Muscle layer of colon (tissue), 2 donors: ENCODE data around the gene ZNF804A.

Experiments used
- H3K27ac ChIP-seq: one replicate; pipeline ENCODE4 v1.7.0; 2013; ENCODE audit warnings: low read depth, mild to moderate bottlenecking, low read length, moderate library complexity
- H3K27me3 ChIP-seq, 2 donors: one replicate each; pipeline ENCODE4 v1.7.0; 2013; ENCODE audit warnings: low read length in 2 of 2, mild to moderate bottlenecking in 2 of 2; ENCODE audit not compliant: insufficient read depth in 2 of 2, control insufficient read depth in 1 of 2
- H3K36me3 ChIP-seq: one replicate; pipeline ENCODE4 v1.7.0; 2013; ENCODE audit warnings: mild to moderate bottlenecking, low read length; ENCODE audit not compliant: insufficient read depth
- H3K4me1 ChIP-seq: one replicate; pipeline ENCODE4 v1.7.0; 2013; ENCODE audit warnings: mild to moderate bottlenecking, low read length; ENCODE audit not compliant: insufficient read depth
- H3K4me3 ChIP-seq, 2 donors: one replicate each; pipeline ENCODE4 v1.7.0; 2013; ENCODE audit warnings: low read length in 2 of 2, low read depth in 1 of 2, mild to moderate bottlenecking in 1 of 2, moderate library complexity in 1 of 2
- H3K9ac ChIP-seq: one replicate; pipeline ENCODE4 v1.7.0; 2013; ENCODE audit warnings: low read length
- H3K9me3 ChIP-seq: one replicate; pipeline ENCODE4 v1.7.0; 2013; ENCODE audit warnings: mild to moderate bottlenecking, low read length
- donor health status: abdominal sarcoma.
- donor health status: Adenocarcinoma of cecum.

ZNF804A gene

DNA sequence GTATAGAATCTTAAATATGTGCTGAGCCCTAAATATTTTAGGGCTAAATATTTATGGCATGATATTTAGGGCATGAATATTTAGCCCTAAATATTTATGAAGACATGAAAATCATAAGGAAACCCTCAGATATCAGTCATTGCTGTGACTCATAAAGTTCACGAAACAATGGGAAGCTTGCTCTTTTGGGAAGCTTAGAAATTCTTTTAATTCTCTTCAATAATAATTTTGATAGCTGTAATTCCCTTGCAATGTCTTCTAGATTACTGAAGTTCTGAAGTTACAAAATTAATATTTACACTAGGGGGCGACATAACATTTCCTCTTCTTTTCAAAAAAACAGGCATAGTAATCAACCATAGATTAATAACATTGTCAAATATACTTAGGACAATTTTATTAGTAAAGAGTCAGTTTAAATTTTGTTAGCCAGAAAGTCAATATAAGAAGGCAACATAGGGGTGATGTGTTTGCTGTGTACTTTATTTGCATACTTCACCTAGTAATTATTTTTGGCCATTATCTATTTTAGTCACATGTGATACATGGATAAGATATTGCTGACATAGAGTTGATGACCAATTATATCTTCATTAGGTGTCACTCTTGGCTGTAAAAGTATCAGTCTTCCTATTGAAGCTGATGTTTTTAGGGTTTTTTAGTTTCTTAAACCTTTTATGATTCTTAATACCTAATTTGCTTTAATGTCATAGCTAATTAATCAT, 13.2 kb downstream of the ZNF804A start:
- no peaks in the 10 kb centered on the region for H3K36me3 ChIP-seq
- H3K4me1 ChIP-seq, result no peaks in the 10 kb centered on the region
- no peak overlapping the region for H3K4me3 ChIP-seq
- no peak overlapping the region for H3K9ac ChIP-seq
- H3K27me3 ChIP-seq, result no peaks in the 10 kb centered on the region
- H3K9me3 ChIP-seq, result no peaks in the 10 kb centered on the region
- no peak overlapping the region for H3K27ac ChIP-seq

DNA sequence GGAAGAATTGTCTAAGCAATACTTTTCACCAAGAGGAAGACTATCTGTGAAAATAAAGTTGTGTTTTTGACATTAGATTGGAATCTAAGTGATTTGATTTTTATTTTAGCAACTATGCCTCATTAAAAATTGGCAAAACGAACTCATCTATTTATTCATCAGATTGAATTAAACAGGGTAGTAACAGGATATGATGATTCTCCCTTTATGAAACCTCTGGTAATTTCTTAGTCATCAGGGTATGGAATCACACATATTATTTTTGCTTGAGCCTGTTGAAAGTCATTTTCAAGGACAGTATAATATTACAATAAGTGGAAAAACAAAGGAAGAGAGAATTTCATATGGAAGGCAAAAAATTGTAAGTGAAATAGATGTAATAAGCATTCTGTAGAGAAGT, 22.0 kb downstream of the ZNF804A start:
- Histone ChIP-seq H3K27me3 (no peaks in the 10 kb centered on the region), H3K36me3 (no peaks in the 10 kb centered on the region), H3K9me3 (no peaks in the 10 kb centered on the region), H3K4me1 (no peaks in the 10 kb centered on the region), H3K27ac (no peak overlapping the region), H3K9ac (no peak overlapping the region), H3K4me3 (no peak overlapping the region)

DNA sequence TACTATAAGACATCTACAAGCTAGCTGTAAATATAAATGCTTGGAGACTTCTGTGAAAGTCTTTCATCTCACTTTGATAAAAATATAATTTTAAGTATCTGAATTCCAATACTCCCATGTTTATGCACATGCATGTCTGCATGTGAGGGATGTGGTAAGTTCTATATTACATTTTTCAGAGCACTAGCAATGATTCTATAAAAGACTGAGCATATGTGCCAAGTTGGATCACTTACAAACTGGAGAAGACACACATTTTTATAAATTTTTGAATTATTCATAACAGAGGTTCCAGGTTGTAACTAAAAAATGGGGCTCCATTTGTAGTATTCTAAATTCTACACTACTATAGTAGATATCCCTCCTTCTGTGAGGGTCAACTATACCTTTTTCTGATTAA, 26.0 kb downstream of the ZNF804A start:
- Histone ChIP-seq H3K36me3 (no peaks in the 10 kb centered on the region), H3K4me1 (no peaks in the 10 kb centered on the region), H3K9ac (no peak overlapping the region), H3K4me3 (no peak overlapping the region), H3K9me3 (no peaks in the 10 kb centered on the region), H3K27me3 (no peaks in the 10 kb centered on the region), H3K27ac (no peak overlapping the region)

- H3K4me3 ChIP-seq, result no peak overlapping the region
- H3K27me3 ChIP-seq, result no peaks in the 10 kb centered on the region
- H3K36me3 ChIP-seq, result no peaks in the 10 kb centered on the region
- H3K9me3 ChIP-seq, result no peaks in the 10 kb centered on the region
- H3K27ac ChIP-seq, result no peak overlapping the region
- H3K9ac ChIP-seq, result no peak overlapping the region
- H3K4me1 ChIP-seq, result no peaks in the 10 kb centered on the region
Measured at GRCh38 chr2:184628051-184628450, 29.7 kb downstream of the ZNF804A start.

GRCh38 chr2:184633726-184634125, 35.4 kb downstream of the ZNF804A start:
- H3K9me3 ChIP-seq, result no peaks in the 10 kb centered on the region
- H3K9ac ChIP-seq, result no peak overlapping the region
- no peak overlapping the region for H3K27ac ChIP-seq
- H3K4me3 ChIP-seq, result no peak overlapping the region
- H3K27me3 ChIP-seq, result no peaks in the 10 kb centered on the region
- no peaks in the 10 kb centered on the region for H3K4me1 ChIP-seq
- H3K36me3 ChIP-seq, result no peaks in the 10 kb centered on the region

DNA sequence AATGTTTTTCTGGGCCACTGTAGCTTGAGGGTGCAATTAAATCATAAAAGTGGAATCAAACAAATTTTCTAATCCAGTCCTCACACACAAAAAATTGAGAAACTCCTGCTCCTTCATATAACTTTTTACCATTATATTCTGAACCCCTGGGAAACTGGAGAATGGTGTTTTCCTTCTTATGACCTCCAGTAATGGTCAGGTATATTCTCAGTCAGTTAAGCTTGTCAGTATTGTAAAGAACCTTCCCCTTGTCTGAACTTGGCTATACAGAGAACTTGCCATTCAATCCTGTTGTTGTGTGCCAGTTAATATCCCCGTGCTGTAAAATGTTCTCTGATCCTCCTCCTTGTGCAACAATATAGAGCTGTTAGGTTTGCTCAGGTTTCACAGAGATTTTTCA, 39.5 kb downstream of the ZNF804A start:
- Histone ChIP-seq H3K9ac (no peak overlapping the region), H3K4me1 (no peaks in the 10 kb centered on the region), H3K27me3 (no peaks in the 10 kb centered on the region), H3K9me3 (no peaks in the 10 kb centered on the region), H3K4me3 (no peak overlapping the region), H3K36me3 (no peaks in the 10 kb centered on the region), H3K27ac (no peak overlapping the region)

- no peaks in the 10 kb centered on the region for H3K4me1 ChIP-seq
- no peaks in the 10 kb centered on the region for H3K9me3 ChIP-seq
- H3K4me3 ChIP-seq, result no peak overlapping the region
- H3K27ac ChIP-seq, result no peak overlapping the region
- H3K36me3 ChIP-seq, result no peaks in the 10 kb centered on the region
- H3K9ac ChIP-seq, result no peak overlapping the region
- no peaks in the 10 kb centered on the region for H3K27me3 ChIP-seq
Measured at GRCh38 chr2:184644685-184645084, 46.4 kb downstream of the ZNF804A start.

DNA sequence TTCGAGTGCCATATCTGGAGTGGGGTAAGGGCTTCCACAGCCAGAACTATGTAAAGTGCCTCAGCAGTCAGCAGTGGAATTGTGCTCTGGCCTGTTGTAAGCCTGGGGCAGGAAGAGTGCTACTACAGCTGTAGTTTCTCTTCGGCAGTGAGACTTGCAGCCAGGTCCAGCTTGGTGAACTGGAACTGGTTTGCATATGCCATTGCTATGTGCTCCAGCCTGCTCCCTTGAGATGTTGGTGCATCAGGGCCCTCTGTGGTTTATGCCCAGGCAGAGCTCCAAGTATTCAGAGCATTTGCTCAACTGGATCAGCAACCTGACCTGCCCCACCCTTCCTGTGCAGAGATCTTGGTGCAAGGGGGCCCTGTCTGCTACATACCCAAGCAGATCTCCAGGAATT, 47.8 kb downstream of the ZNF804A start:
- Histone ChIP-seq H3K4me1 (no peaks in the 10 kb centered on the region), H3K4me3 (no peak overlapping the region), H3K9ac (no peak overlapping the region), H3K36me3 (no peaks in the 10 kb centered on the region), H3K27me3 (no peaks in the 10 kb centered on the region), H3K27ac (no peak overlapping the region), H3K9me3 (no peaks in the 10 kb centered on the region)

DNA sequence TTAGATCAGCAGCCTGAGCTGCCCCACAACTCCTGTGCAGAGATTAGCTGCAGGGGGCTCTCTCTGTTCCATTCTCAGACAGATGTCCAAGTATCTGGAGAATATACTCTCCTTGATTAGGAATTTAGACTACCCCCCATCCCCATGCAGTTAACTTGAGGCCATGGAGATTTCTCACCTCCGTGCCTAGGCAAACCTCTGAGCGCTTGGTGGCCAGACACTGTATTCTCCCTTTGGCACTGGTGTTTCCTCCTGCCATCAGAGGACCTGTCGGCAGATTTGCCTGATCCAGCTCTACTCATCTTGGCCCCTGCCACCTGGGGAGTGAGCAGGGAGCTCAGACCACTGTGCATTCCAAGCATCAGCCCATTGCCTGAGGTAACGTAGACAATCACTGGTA, 48.3 kb downstream of the ZNF804A start:
- Histone ChIP-seq H3K9ac (no peak overlapping the region), H3K4me1 (no peaks in the 10 kb centered on the region), H3K9me3 (no peaks in the 10 kb centered on the region), H3K27me3 (no peaks in the 10 kb centered on the region), H3K4me3 (no peak overlapping the region), H3K27ac (no peak overlapping the region), H3K36me3 (no peaks in the 10 kb centered on the region)

GRCh38 chr2:184654945-184655344, 56.6 kb downstream of the ZNF804A start:
- Histone ChIP-seq H3K36me3 (no peaks in the 10 kb centered on the region), H3K27ac (no peak overlapping the region), H3K9me3 (no peaks in the 10 kb centered on the region), H3K9ac (no peak overlapping the region), H3K4me3 (no peak overlapping the region), H3K4me1 (no peaks in the 10 kb centered on the region), H3K27me3 (no peaks in the 10 kb centered on the region)

DNA sequence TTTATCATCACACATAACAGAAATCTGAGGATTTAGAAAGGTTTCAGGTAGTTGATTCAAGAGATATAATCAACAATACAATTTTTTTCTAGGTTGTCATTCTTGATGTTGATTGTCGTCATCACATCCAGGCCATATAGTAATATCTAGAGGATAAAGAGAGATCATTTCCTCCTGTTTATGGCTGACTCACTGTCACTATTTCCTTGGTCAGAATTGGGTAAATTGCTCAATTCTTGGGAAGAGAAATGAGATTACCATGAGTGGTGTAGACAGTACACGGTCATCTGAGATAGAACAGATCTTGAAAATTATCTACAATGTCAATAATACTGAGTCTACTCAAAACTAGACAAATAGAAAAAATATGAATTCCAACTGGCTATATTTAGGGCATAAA, 78.8 kb downstream of the ZNF804A start:
- Histone ChIP-seq H3K27ac (no peak overlapping the region), H3K36me3 (no peaks in the 10 kb centered on the region), H3K9me3 (no peaks in the 10 kb centered on the region), H3K4me1 (no peaks in the 10 kb centered on the region), H3K9ac (no peak overlapping the region), H3K27me3 (no peaks in the 10 kb centered on the region), H3K4me3 (no peak overlapping the region)

DNA sequence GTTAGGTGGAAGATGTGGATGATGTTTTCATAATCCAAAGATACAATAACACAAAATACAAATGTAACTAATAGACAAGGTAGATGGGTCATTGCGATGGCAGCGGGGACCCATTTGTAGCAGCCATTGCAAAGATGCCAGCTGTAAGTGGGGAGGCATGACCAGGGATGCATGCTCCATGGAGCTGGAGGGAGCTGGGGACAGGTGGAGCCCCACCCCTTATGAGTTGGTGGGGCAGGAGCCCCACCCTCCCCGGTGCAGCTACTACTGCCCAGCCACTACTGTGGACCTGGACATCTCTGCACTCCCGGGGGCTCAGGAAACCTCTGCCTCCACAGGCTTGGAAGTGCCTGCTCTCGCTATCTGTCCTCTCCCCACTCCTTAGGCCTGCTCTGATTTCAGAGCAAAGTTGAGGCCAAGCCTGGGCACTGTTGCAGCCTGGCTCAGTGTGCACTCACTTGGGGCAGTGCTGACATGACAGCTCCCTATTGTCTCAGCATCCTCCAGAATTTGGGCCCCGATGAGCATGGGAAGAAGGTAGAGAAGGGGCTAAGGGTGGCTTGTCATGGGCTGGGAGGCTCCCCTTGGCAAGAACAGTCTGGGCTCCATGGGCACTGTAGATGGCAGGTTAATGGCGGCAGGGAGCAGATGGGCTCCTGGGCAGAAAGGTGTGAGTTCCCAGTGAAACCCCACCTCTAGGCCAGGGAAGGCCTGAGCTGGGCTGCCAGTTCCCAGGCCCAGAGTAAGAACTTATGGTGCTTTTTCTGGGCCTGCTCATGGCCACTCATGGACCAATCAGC, 81.1 kb downstream of the ZNF804A start:
- H3K4me3 ChIP-seq, result no peak overlapping the region
- H3K27ac ChIP-seq, result no peak overlapping the region
- H3K4me1 ChIP-seq, result no peaks in the 10 kb centered on the region
- no peaks in the 10 kb centered on the region for H3K9me3 ChIP-seq
- no peaks in the 10 kb centered on the region for H3K36me3 ChIP-seq
- no peak overlapping the region for H3K9ac ChIP-seq
- H3K27me3 ChIP-seq, result no peaks in the 10 kb centered on the region
